IPS DF 6.9 (cell line): ENCODE measurements around the gene PGS1.

Source experiments
- DNase-seq: peaks from one replicate; pipeline ENCODE4 v3.0.0-alpha.2; 2013; ENCODE audit warnings: low read depth, low spot score
- H3K27ac ChIP-seq: one replicate; pipeline ENCODE4 v1.5.1; 2013; ENCODE audit warnings: low read length, control low read depth
- H3K27me3 ChIP-seq: 2 replicates; pipeline ENCODE4 v1.6.1; 2013; ENCODE audit warnings: mild to moderate bottlenecking, low read length; ENCODE audit not compliant: control insufficient read depth, insufficient read depth
- H3K36me3 ChIP-seq: 2 replicates; pipeline ENCODE4 v1.6.1; 2013; ENCODE audit warnings: low read length; ENCODE audit not compliant: control insufficient read depth, insufficient read depth
- H3K4me1 ChIP-seq: 2 replicates; pipeline ENCODE4 v1.6.1; 2013; ENCODE audit warnings: low read length; ENCODE audit not compliant: control insufficient read depth, insufficient read depth
- H3K4me3 ChIP-seq: 2 replicates; pipeline ENCODE4 v1.5.1; 2013; ENCODE audit warnings: mild to moderate bottlenecking, low read length
- H3K9me3 ChIP-seq: 2 replicates; pipeline ENCODE4 v1.6.1; 2013; ENCODE audit warnings: low read length, inconsistent platforms; ENCODE audit not compliant: control insufficient read depth, insufficient read depth
- WGBS: extraction: QIAGEN DNeasy Blood & Tissue Kit; methylation state at CpG from one replicate; pipeline ENCODE4 v1.1.7; 2013; ENCODE audit warnings: mixed read lengths, missing lambda C conversion rate; ENCODE audit not compliant: insufficient read length, insufficient coverage; 5-methylcytosine and 5-hydroxymethylcytosine counted together

Gene PGS1

DNA sequence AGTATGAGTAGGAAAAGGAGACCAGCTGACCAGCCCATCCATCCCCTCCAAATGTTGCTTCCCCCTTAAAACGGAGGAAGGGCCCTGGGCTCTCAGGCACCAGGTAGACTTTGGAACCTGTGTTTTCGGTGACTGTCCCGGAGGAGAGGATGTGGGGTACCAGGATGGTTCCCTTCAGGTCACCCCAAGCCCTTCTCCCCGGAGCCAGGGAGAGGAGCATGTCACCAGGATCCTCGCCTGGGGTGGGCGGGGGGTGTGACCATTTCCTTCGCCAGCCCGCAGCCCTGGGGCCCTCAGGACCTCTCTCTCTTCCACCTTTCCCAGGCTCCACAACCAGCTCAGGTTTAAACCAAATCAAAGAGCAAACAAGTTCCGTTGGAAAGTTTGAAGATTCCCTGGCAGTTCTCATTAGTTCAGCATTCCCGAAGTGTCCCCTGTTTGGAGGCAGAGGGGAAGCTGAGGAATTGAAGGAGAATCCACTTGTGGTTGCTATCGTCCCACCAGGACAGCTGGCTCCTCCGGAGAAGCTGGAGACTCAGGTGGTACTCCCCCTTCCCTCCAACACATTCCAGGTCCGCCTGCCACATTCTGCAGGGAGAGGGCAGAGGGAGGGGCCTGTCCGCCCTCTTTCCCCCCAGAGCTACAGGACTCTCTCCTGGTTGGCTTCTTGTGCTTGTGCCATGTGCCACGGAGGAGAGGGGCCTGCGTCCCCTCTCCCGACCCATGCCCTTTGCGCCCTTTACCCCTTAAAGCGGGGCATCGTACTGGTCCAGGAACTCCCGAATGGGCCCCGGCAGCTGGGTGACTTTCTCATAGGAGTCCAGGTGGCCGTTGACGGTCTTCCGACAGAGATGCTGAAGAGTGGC is 20.5 kb upstream of the PGS1 start:
- Histone ChIP-seq H3K27ac (no peak overlapping the region), H3K27me3 (no peaks in the 10 kb centered on the region; the same call in 1 of the 2 replicates), H3K4me1 (peaks cover 20% of the 10 kb centered on the region), H3K4me3 (no peak overlapping the region; the same call in 1 of the 2 replicates), H3K9me3 (no peaks in the 10 kb centered on the region), H3K36me3 (peaks cover 12% of the 10 kb centered on the region)
- DNase-seq = no peak
- WGBS = no CpG with 5 or more reads among the region's 25 CpGs

DNA sequence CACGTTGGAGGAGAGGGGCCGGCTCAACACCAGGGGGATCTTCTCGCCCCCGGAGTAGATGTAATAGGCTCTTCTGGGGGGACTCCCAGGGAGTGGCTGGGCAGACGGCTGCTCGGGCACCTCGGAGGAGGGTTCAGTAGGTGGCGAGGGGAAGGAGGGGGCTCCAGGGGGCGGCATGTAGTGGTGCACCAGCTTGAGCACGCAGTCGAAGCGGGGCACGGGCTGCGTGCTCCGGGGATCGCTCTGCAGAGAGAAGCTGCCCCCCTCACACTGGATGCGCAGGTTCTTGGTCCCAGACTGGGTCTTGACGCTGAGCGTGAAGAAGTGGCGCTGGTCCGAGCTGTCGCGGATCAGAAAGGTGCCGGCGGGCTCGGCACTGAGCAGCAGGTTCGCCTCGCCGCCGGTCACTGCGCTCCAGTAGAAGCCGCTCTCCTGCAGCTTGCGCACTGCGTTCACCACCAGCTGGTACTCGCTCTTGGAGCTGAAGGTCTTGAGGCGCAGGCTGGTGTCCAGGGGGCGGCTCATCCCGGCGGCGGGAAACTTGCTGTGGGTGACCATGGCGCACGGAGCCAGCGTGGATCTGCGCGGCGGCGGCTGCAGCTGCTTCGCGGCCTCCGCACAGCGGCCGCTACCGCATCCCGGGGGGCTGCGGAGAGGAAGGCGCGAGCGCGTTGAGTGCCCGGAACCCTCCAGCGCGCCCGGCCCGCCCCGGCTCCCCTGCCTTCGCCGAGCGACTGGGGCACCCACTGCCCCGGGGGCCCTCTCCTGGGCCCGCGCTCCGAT is 19.7 kb upstream of the PGS1 start:
- Histone ChIP-seq H3K27me3 (no peaks in the 10 kb centered on the region; the same call in 1 of the 2 replicates), H3K9me3 (no peaks in the 10 kb centered on the region), H3K27ac (no peak overlapping the region), H3K4me3 (peak overlapping the region; percentile 87), H3K4me1 (peaks cover 20% of the 10 kb centered on the region), H3K36me3 (peaks cover 12% of the 10 kb centered on the region)
- no CpG with 5 or more reads among the region's 72 CpGs for WGBS
- DNase-seq = no peak

DNA sequence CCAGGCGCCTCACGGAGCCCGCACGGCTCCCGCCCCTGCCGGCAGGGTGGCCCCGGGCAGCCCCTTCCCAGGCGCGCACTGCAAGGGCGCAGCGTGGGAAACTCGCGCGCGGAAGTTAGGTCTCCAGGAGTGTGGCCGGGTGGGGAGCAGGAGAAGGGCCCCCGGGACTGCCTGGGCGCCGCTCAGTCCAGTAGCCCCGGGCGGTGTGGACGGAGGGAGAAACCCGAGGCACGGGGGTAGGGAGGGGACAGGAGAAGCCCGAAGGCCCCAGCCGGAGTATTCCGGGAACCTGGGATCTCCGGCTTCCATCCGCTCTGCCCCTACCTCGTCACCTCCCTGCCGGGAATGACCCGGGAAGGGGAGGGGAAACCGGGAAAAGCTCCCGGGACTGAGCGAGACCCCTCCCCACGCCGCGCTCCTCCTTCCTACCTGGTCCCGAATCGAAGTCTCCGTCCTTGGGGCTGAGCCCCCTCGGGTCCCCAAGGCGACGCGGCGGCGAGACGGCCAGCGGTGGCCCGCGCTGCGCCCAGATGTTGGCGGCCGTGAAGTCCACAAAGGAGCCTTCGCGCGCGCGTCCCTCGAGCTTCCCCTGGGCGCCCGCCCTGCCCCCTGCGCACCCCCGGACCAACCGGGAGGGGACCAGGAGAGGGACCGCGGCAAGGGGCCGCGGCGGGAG is 19.0 kb upstream of the PGS1 start:
- no peak overlapping the region for H3K27ac ChIP-seq
- H3K27me3 ChIP-seq = no peaks in the 10 kb centered on the region; the same call in 1 of the 2 replicates
- DNase-seq = no peak
- H3K4me1 ChIP-seq = peaks cover 17% of the 10 kb centered on the region
- no CpG with 5 or more reads among the region's 70 CpGs for WGBS
- peaks cover 12% of the 10 kb centered on the region for H3K36me3 ChIP-seq
- peak overlapping the region; percentile 87 for H3K4me3 ChIP-seq
- no peaks in the 10 kb centered on the region for H3K9me3 ChIP-seq

DNA sequence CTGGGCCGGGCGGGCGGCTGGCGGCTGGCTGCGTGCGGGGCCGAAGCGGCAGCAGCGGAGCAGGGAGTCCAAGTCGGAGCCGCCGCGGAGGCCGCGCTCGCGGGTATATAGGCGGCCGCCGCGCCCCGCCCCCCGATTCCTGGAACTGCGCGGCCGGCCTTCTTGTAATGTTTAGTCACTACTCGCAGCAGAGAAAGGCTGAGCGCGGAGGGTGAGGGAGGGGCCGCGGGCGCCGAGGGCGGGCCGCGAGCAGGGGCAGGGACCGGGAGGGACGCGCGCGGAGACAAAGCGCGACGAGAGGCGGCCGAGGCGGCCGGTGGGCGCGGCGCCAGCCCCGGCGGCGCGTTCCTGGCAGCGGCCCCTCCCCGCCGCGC is 18.5 kb upstream of the PGS1 start, which contains the start of gene SOCS3:
SOCS3 (minus strand) TSS at position 81 of the 374 bp plus-strand sequence. CDS start 982 bp downstream, outside the sequence.
- peak within 1 kb of the TSS; percentile 87 for H3K4me3 ChIP-seq
- no peak for DNase-seq
- no peaks in the 10 kb centered on the region for H3K9me3 ChIP-seq
- H3K27ac ChIP-seq = no peak within 1 kb of the TSS
- no CpG with 5 or more reads among the region's 59 CpGs for WGBS
- H3K27me3 ChIP-seq = no peaks in the 10 kb centered on the region; the same call in 1 of the 2 replicates
- peaks cover 20% of the 10 kb centered on the region for H3K4me1 ChIP-seq
- H3K36me3 ChIP-seq = peaks cover 12% of the 10 kb centered on the region

DNA sequence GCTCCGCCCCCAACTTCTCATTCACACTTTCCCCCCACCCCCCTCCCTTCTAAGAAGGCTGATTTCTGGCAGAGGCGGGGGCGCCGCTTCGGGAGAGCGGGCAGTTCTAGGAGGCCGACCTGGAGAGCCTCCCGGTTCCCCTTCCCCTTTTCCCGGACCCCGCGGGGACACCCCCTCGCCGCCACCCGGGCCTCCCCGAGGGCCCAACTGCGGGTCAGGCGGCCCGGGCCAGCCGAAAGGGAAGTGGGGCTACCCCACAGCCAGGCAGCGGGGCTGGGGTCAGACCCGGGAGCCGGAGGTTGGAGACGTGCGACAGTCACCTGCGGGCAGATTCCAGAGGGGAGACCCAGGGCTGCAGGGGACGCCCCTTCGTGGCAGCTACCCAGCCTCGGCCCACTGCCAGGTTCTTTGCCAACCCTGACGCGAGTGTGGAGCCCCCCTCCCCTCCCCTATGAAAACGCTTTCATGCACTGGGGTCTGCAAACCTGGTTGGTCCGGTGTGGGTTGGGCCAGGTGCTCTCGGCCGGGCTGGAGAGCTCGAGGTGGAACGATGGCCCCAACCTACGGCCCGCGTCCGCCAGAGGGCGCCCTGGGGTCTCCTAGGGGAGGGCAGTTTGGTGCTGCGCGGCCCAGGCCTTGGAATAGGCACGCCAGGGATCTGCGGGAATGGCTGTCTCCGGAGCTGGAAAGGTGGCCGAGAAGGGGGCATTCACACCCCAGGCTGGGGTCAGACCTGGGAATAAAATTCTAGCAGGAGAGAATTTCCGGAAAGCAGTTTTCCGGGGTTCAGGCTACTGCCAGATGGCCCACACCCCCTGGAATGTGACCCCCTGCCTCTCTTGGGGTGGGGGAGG is 17.9 kb upstream of the PGS1 start:
- Histone ChIP-seq H3K27ac (no peak overlapping the region), H3K36me3 (peaks cover 12% of the 10 kb centered on the region), H3K9me3 (no peaks in the 10 kb centered on the region), H3K27me3 (no peaks in the 10 kb centered on the region; the same call in 1 of the 2 replicates), H3K4me3 (peak overlapping the region; percentile 87; the same call in 1 of the 2 replicates), H3K4me1 (peaks cover 24% of the 10 kb centered on the region)
- no CpG with 5 or more reads among the region's 49 CpGs for whole genome bisulfite sequencing
- no peak for DNase-seq

DNA sequence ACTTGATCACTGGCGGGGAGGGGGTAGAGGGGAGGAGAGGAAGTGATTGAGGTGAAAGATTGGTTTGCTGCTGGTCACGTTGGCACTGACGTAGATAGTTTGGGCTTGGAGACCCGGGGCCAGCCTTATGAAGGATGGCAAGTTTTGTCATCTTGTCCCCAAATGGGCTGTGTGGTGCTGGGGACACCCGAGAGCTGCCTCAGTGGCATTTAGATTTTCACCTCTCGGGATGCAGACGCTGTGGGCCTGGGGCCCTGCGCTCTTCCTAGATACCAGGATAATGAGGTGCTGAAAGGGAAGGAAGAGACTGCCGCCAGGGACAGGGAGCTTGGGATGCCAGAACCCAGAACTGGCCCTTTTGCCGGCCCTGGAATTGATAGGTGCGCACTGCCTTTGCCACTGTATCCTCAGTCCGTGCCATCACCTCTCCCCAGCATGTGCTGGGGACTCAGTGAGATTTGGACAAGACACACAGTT is 17.2 kb upstream of the PGS1 start:
- Histone ChIP-seq H3K27me3 (no peaks in the 10 kb centered on the region; the same call in 1 of the 2 replicates), H3K27ac (no peak overlapping the region)
- WGBS = no CpG with 5 or more reads among the region's 12 CpGs

DNA sequence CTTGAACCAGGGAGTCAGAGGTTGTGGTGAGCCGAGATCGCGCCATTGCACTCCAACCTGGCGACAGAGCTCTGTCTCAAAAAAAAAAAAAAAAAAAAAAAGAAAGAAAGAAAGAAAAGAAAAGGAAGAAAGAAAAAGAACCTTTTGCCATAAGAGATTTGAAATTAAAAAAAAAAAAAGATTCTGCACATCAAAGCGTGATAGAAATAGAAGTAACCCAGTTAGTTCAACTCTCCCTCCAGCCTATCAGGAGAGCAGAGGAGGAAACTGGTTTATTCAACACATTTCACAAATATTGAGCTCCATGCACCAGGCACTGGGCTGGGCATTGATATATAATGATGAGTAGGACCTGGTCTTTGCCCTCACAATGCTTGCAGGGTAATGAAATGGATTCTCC is 16.2 kb upstream of the PGS1 start:
- H3K9me3 ChIP-seq = no peaks in the 10 kb centered on the region
- DNase-seq = no peak
- peaks cover 31% of the 10 kb centered on the region for H3K4me1 ChIP-seq
- peaks cover 11% of the 10 kb centered on the region for H3K36me3 ChIP-seq
- no peaks in the 10 kb centered on the region; the same call in 1 of the 2 replicates for H3K27me3 ChIP-seq
- H3K27ac ChIP-seq = no peak overlapping the region
- H3K4me3 ChIP-seq = no peak overlapping the region
- WGBS = no CpG with 5 or more reads among the region's 5 CpGs

More for the DNA sequence above, 17.2 kb upstream of the PGS1 start:
- Histone ChIP-seq H3K9me3 (no peaks in the 10 kb centered on the region), H3K36me3 (peaks cover 12% of the 10 kb centered on the region), H3K4me3 (peak overlapping the region; percentile 87; the same call in 1 of the 2 replicates), H3K4me1 (peaks cover 27% of the 10 kb centered on the region)
- DNase-seq = no peak

DNA sequence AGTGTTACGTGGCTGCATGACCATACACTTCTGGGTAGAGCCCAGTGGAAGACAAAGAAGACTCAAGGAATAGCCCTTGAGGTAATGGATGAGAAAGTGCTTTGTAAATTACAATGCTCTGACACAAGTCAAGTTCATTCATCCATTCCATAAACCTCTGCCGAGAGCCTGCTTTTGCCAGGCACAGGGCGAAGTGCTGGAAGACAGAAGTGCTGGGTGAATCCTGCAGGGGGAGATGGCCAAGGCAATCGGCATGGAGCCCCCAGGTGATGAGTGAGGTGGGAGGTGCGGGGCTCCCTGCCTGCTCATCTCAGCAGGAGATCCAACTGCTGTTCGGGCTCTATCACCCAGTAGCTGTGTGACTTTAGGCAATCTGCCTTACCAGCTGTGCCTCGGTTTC is 15.8 kb upstream of the PGS1 start:
- peaks cover 6% of the 10 kb centered on the region for H3K36me3 ChIP-seq
- H3K4me1 ChIP-seq = peaks cover 27% of the 10 kb centered on the region
- no peak overlapping the region for H3K4me3 ChIP-seq
- no peak overlapping the region for H3K27ac ChIP-seq
- no CpG with 5 or more reads among the region's 7 CpGs for WGBS
- no peaks in the 10 kb centered on the region; the same call in 1 of the 2 replicates for H3K27me3 ChIP-seq
- no peak for DNase-seq
- no peaks in the 10 kb centered on the region for H3K9me3 ChIP-seq

DNA sequence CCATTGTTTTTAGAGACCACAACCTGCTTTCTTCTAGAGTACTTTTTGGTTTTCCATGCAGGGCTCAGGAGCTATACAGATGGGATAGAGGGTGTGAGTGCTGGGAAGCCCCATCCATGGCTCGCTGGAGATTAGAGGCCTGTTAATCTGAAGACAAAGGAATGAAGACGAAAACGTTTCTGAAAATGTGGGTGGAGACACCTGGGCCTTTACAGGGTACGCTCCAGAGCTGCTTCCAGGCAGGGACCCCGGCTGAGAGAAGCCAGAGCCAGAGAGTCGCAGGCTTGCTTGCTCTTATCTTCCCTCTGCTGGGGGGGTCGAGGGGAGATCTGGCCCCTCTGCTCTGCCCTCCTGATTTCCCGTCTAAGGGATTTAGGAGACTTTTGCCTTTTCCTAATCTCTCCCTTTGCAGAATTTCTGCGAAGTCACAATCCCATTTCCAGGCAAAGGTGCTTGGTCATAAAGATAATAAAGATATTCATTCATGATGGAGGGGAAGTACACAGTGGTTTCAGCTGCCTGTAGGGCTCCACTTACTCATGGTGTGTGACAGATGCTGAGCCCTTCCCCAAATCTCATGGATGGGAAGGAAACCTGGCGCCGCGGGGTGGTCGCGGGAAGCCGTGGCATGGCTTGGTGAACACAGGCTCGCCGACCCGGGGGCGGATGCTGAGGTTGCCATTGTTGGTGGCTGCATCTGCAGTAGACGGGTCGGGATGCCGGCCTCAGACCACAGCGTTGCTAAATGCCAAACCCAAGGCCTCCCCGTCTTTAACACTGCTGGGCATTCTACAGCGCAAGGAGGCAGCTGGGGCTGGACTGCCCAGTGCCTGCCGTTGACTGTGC is 13.8 kb upstream of the PGS1 start:
- no peaks in the 10 kb centered on the region for H3K9me3 ChIP-seq
- H3K27ac ChIP-seq = no peak overlapping the region
- no CpG with 5 or more reads among the region's 26 CpGs for WGBS
- H3K4me3 ChIP-seq = no peak overlapping the region
- DNase-seq = no peak
- no peaks in the 10 kb centered on the region for H3K27me3 ChIP-seq
- H3K4me1 ChIP-seq = peaks cover 26% of the 10 kb centered on the region
- H3K36me3 ChIP-seq = no peaks in the 10 kb centered on the region
